ENCODE results near the gene GRB10. TPM values are rescaled to one million over a fixed set of nuclear protein-coding genes. Genes with fewer than 3 reads are reported as not detected.

GRB10 gene
- total and polyA plus RNA-seq, 2 of the 8 experiments (the other 6 are each of a cell fraction or from before 2014, with no cell fraction given) = 35.7 to 97.0 TPM

- Histone ChIP-seq H4K91ac (replicated peaks; ENCODE audit: insufficient read length, low read length) (no peak overlapping the region), H3K9ac (replicated peaks in 1 of 4; ENCODE audit: extremely low read depth in 1 of 4, low read depth in 3 of 4, low read length in 3 of 4) (no peak overlapping the region), H4K8ac (ENCODE audit: extremely low read depth, insufficient read depth, low read length) (no peak overlapping the region), H3K79me2 (ENCODE audit: control insufficient read depth in 1 of 2, insufficient read depth in 2 of 2, low read length in 2 of 2) (no peaks in the 10 kb centered on the region), H2BK12ac (ENCODE audit: low read depth, low read length) (no peak overlapping the region), H3K36me3 (ENCODE audit: control insufficient read depth in 2 of 4, insufficient read depth in 4 of 4, low read length in 3 of 4) (peaks cover 3 to 14% (median 10%) of the 10 kb centered on the region in 4 experiments; a peak in 7 of 8 replicates), H3K27ac (ENCODE audit: low read depth, low read length) (no peak overlapping the region), H2BK20ac (ENCODE audit: low read length) (no peak overlapping the region), H3K4me1 (replicated peaks in 1 of 4; ENCODE audit: control insufficient read depth in 3 of 4, insufficient read depth in 4 of 4, low read length in 3 of 4) (no peaks in the 10 kb centered on the region; a peak in 1 of 7 replicates), H3K14ac (ENCODE audit: insufficient read length) (no peak overlapping the region), H2BK15ac (ENCODE audit: low read length) (no peak overlapping the region), H4K20me1 (replicated peaks in 1 of 2; ENCODE audit: control insufficient read depth in 1 of 2, insufficient read depth in 2 of 2, low read length in 2 of 2) (peaks cover 0 to 2% of the 10 kb centered on the region in 2 experiments), H3K23ac (ENCODE audit: insufficient read length) (no peak overlapping the region), H3K27me3 (replicated peaks in 1 of 4; ENCODE audit: control insufficient read depth in 3 of 4, extremely low read depth in 1 of 4, insufficient read depth in 3 of 4, low read length in 3 of 4) (no peaks in the 10 kb centered on the region), H3K18ac (ENCODE audit: extremely low read depth, low read length) (no peak overlapping the region), H3K79me1 (ENCODE audit: low read depth, low read length) (no peaks in the 10 kb centered on the region), H2AK5ac (ENCODE audit: low read depth, low read length) (no peak overlapping the region), H3K4ac (replicated peaks; ENCODE audit: insufficient read length, low read depth, low read length) (no peak overlapping the region), H4K5ac (ENCODE audit: insufficient read length, low read depth, low read length) (no peak overlapping the region), H2BK5ac (ENCODE audit: low read depth, low read length) (no peak overlapping the region), H3K9me3 (ENCODE audit: insufficient read depth in 2 of 2, low read depth in 1 of 2, low read length in 1 of 2) (no peaks in the 10 kb centered on the region; a peak in 1 of 4 replicates), H2BK120ac (replicated peaks; ENCODE audit: low read depth, low read length) (no peak overlapping the region), H3K4me3 (ENCODE audit: extremely low read depth in 1 of 4, insufficient read depth in 2 of 4, low read depth in 3 of 4, low read length in 4 of 4) (no peak overlapping the region), H2AFZ (ENCODE audit: low read length) (no peak overlapping the region), H3K56ac (replicated peaks; ENCODE audit: insufficient read length, low read depth, low read length) (no peak overlapping the region), H3K23me2 (ENCODE audit: low read depth, low read length) (no peaks in the 10 kb centered on the region), H3K4me2 (ENCODE audit: insufficient read depth in 1 of 2, low read depth in 2 of 2, low read length in 2 of 2) (no peak overlapping the region)
- FAIRE-seq (no peak), DNase-seq (ENCODE audit: low read depth in 1 of 2, low spot score in 2 of 2) (no peak)
- CTCF ChIA-PET (ENCODE audit: partially characterized antibody) = interaction anchor here (0.6 to 3.0 kb wide), 5 partner anchors 7 to 125 kb away, joined by 3 to 16 read pairs (median 4); no protein-coding TSS in a partner anchor
- 85% methylated on average over 5 of the region's 5 CpGs; no CpG with 5 or more reads in 1 of the 2 experiments for WGBS, 2 experiments (ENCODE audit: extremely low coverage in 1 of 2, insufficient coverage in 1 of 2, insufficient read length in 1 of 2, insufficient replicate concordance in 2 of 2, low coverage in 1 of 2, low lambda C conversion rate in 2 of 2, missing lambda C conversion rate in 1 of 2)
- POLR2A ChIA-PET (ENCODE audit: partially characterized antibody) = no interaction called here
- TF ChIP-seq KDM5A (IDR thresholded peaks at IDR 0.05; ENCODE audit: low read length) (no peak), USF2 (IDR thresholded peaks at IDR 0.05; ENCODE audit: low read length) (no peak), BACH1 (IDR thresholded peaks at IDR 0.05; ENCODE audit: low read length) (no peak), ZNF274 (IDR thresholded peaks at IDR 0.05; ENCODE audit: borderline replicate concordance, extremely low read depth, low read length) (no peak), BRCA1 (IDR thresholded peaks at IDR 0.05; ENCODE audit: low read depth, low read length) (no peak), SP4 (IDR thresholded peaks at IDR 0.05; ENCODE audit: low read length) (no peak), SP2 (IDR thresholded peaks at IDR 0.05; ENCODE audit: low read length) (no peak), FOSL1 (IDR thresholded peaks at IDR 0.05; ENCODE audit: insufficient read depth, low read depth, low read length) (no peak), CTBP2 (IDR thresholded peaks at IDR 0.05; ENCODE audit: borderline replicate concordance, insufficient read depth, insufficient read length, low read length) (no peak), SIRT6 (IDR thresholded peaks at IDR 0.05; ENCODE audit: low read length) (no peak), CBX5 (IDR thresholded peaks at IDR 0.05; ENCODE audit: low read depth, low read length) (no peak)
- TF ChIP-seq, protein P1, sequence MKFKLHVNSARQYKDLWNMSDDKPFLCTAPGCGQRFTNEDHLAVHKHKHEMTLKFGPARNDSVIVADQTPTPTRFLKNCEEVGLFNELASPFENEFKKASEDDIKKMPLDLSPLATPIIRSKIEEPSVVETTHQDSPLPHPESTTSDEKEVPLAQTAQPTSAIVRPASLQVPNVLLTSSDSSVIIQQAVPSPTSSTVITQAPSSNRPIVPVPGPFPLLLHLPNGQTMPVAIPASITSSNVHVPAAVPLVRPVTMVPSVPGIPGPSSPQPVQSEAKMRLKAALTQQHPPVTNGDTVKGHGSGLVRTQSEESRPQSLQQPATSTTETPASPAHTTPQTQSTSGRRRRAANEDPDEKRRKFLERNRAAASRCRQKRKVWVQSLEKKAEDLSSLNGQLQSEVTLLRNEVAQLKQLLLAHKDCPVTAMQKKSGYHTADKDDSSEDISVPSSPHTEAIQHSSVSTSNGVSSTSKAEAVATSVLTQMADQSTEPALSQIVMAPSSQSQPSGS (IDR thresholded peaks at IDR 0.05; ENCODE audit: low read length) = no peak
Observed at GRCh38 chr7:50591098-50591479, 191.6 kb downstream of the GRB10 start.

Measured in H1 (cell line).